Caco-2 (cell line): Measurements from ENCODE around the gene MRPL27. TPM values are rescaled to one million over a fixed set of nuclear protein-coding genes. Genes with fewer than 3 reads are reported as not detected.

Source experiments
- BruUV-seq: library from RNA; stranded (reverse); fragments of 400-500 nt; replicated peaks from 2 replicates; lab custom pipeline; 2021; lab: Mats Ljungman, UMichigan
- CTCF ChIA-PET: fragments of 300-600 bp; sonication (Branson Sonifier 250); formaldehyde crosslinking; loops from one replicate; lab custom pipeline; 2022; ENCODE audit warnings: antibody characterized with exemption; lab: Charles Lee
- POLR2A ChIA-PET: fragments of 300-600 bp; sonication (Branson Sonifier 250); formaldehyde crosslinking; loops from one replicate; lab custom pipeline; 2022; ENCODE audit warnings: antibody characterized with exemption; lab: Charles Lee
- DNase-seq, 2 experiments: peaks; one replicate each; pipeline versions ENCODE4 v3.0.0 to v3.0.0-alpha.2; 2020 to 2022
- H3K27me3 ChIP-seq: replicated peaks from 2 replicates; pipeline ENCODE4 v1.6.0; 2011; ENCODE audit warnings: low read length; ENCODE audit not compliant: control insufficient read depth, insufficient read depth
- H3K36me3 ChIP-seq: 2 replicates; pipeline ENCODE4 v1.5.1; 2011; ENCODE audit warnings: low read length; ENCODE audit not compliant: control insufficient read depth, insufficient read depth
- H3K4me1 ChIP-seq: fragments of 250-450 bp; sonication (Bioruptor Pico); 2 replicates; pipeline ENCODE4 v1.5.1; 2020; ENCODE audit warnings: mild to moderate bottlenecking
- H3K4me3 ChIP-seq: 2 replicates; pipeline ENCODE4 v1.5.1; 2011; ENCODE audit warnings: low read depth, mild to moderate bottlenecking, control low read depth, low read length
- H3K9me3 ChIP-seq: fragments of 250-450 bp; sonication (Bioruptor Pico); 2 replicates; pipeline ENCODE4 v1.5.1; 2020; ENCODE audit warnings: mild to moderate bottlenecking, moderate library complexity
- H3K27ac Mint-ChIP-seq: one replicate; pipeline ENCODE4 v1.8.0; 2022; ENCODE audit warnings: mixed read lengths; ENCODE audit not compliant: unreplicated experiment
- H3K27me3 Mint-ChIP-seq: one replicate; pipeline ENCODE4 v1.8.0; 2022; ENCODE audit warnings: mixed read lengths; ENCODE audit not compliant: insufficient read depth, unreplicated experiment
- H3K36me3 Mint-ChIP-seq: one replicate; pipeline ENCODE4 v1.8.0; 2022; ENCODE audit warnings: mild to moderate bottlenecking, mixed read lengths; ENCODE audit not compliant: insufficient read depth, unreplicated experiment
- H3K4me1 Mint-ChIP-seq: one replicate; pipeline ENCODE4 v1.8.0; 2022; ENCODE audit warnings: low read depth, mixed read lengths; ENCODE audit not compliant: unreplicated experiment
- H3K4me3 Mint-ChIP-seq: one replicate; pipeline ENCODE4 v1.8.0; 2022; ENCODE audit warnings: mild to moderate bottlenecking, moderate library complexity, mixed read lengths; ENCODE audit not compliant: unreplicated experiment
- H3K9me3 Mint-ChIP-seq: one replicate; pipeline ENCODE4 v1.8.0; 2022; ENCODE audit warnings: mixed read lengths; ENCODE audit not compliant: unreplicated experiment
- intact Hi-C: fragments of 100-400 bp; cut with micrococcal nuclease; formaldehyde crosslinking; loops from one replicate; pipeline ENCODE4 v1.10.0; 2022; ENCODE audit not compliant: unreplicated experiment
- total RNA-seq: library from RNA; stranded (reverse); gene quantifications from 2 replicates; pipeline ENCODE4 v1.2.3, GENCODE V29; 2022
- TF ChIP-seq, protein P1 (sequence below), 2 experiments: fragments of 200-600 bp in 1 of 2; IDR thresholded peaks; 1 replicate in 1 of 2; 2 replicates in 1 of 2; pipeline versions ENCODE4 v1.5.1 to v1.8.0; 2011 to 2022; ENCODE audit warnings: antibody characterized with exemption in 1 of 2, control low read depth in 1 of 2, inconsistent platforms in 1 of 2, low read depth in 1 of 2, low read length in 1 of 2, mild to moderate bottlenecking in 1 of 2, moderate library complexity in 1 of 2; ENCODE audit not compliant: insufficient read depth in 1 of 2, severe bottlenecking in 1 of 2, unreplicated experiment in 1 of 2

The MRPL27 gene
- total RNA-seq, 1 experiment from 2014 or later = 196 TPM

DNA sequence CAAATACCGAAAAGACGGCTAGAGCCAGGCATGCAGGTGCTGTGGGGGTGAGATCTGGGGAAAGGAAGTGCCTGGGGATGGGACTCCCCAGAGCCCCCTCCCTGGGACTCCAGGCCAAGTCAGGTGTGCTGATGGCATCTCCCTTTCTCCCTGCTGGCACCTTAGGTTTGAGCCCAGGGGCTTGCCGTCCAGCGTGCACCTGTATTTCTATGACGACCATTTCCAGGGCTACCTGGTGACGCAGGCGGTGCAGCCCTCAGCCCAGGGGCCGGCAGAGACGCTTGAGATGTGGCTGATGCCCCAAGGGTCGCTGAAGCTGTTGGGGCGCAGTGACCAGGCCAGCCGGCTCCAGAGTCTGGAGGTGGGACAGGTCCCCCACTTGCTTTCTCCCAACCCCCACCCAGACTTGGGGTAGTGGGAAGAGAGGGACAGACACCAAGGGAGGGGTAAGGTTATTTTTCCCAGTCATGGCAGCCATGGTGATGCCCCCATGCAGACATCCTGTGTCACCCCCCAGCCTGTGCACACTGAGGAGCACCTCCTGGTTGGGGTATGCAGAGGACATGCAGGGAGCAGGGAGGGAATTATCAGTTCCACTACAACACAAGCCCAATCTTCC, 16.0 kb downstream of the MRPL27 start:
- peaks cover 3% of the 10 kb centered on the region for H3K4me1 Mint-ChIP-seq
- no peak overlapping the region for H3K4me3 Mint-ChIP-seq
- peaks cover 69% of the 10 kb centered on the region for H3K36me3 Mint-ChIP-seq
- peak in 1 of 2 experiments; percentile 38 for DNase-seq
- H3K9me3 Mint-ChIP-seq = no peaks in the 10 kb centered on the region
- intact Hi-C loops = no loop called here
- Histone ChIP-seq H3K9me3 (no peaks in the 10 kb centered on the region), H3K27me3 (no peaks in the 10 kb centered on the region), H3K4me3 (no peak overlapping the region), H3K36me3 (peaks cover 16% of the 10 kb centered on the region), H3K4me1 (no peaks in the 10 kb centered on the region)
- BruUV-seq = no TSS peak
- CTCF ChIA-PET = interaction anchor here (3.1 kb wide), 1 partner anchor 40 kb away, joined by 13 read pairs; the partner anchor contains the start of gene LRRC59
- no peaks in the 10 kb centered on the region for H3K27me3 Mint-ChIP-seq
- no peak overlapping the region for H3K27ac Mint-ChIP-seq
- TF ChIP-seq, protein P1, sequence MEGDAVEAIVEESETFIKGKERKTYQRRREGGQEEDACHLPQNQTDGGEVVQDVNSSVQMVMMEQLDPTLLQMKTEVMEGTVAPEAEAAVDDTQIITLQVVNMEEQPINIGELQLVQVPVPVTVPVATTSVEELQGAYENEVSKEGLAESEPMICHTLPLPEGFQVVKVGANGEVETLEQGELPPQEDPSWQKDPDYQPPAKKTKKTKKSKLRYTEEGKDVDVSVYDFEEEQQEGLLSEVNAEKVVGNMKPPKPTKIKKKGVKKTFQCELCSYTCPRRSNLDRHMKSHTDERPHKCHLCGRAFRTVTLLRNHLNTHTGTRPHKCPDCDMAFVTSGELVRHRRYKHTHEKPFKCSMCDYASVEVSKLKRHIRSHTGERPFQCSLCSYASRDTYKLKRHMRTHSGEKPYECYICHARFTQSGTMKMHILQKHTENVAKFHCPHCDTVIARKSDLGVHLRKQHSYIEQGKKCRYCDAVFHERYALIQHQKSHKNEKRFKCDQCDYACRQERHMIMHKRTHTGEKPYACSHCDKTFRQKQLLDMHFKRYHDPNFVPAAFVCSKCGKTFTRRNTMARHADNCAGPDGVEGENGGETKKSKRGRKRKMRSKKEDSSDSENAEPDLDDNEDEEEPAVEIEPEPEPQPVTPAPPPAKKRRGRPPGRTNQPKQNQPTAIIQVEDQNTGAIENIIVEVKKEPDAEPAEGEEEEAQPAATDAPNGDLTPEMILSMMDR (IDR thresholded peaks at IDR 0.05; ENCODE audit: insufficient read depth in 1 of 2, low read depth in 1 of 2, low read length in 1 of 2, severe bottlenecking in 1 of 2, unreplicated experiment in 1 of 2) = no peak
- POLR2A ChIA-PET = interaction anchor here (0.6 kb wide), 1 partner anchor 10 kb away, joined by 4 read pairs; no protein-coding TSS in a partner anchor

DNA sequence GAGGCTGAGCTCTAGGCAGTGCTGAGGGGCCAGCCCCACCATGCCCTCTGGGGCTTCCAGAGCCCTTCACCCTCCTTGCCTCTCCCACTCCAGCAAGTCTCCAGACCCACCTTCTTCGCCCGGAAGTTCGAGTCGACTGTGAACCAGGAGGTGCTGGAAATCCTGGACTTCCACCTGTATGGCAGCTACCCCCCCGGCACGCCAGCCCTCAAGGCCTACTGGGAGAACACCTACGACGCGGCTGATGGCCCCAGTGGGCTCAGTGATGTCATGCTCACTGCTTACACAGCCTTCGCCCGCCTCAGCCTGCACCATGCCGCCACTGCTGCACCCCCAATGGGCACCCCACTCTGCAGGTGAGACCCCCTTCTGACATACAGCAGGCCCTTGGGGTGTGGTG, 16.6 kb downstream of the MRPL27 start:
- no peaks in the 10 kb centered on the region for H3K4me1 Mint-ChIP-seq
- ChIA-PET POLR2A (no interaction called here), CTCF (no interaction called here)
- intact Hi-C loops = no loop called here
- no peak overlapping the region for H3K4me3 Mint-ChIP-seq
- Histone ChIP-seq H3K36me3 (peaks cover 16% of the 10 kb centered on the region), H3K27me3 (no peaks in the 10 kb centered on the region), H3K4me3 (no peak overlapping the region), H3K9me3 (no peaks in the 10 kb centered on the region), H3K4me1 (no peaks in the 10 kb centered on the region)
- TF ChIP-seq, protein P1 (IDR thresholded peaks at IDR 0.05; ENCODE audit: insufficient read depth in 1 of 2, low read depth in 1 of 2, low read length in 1 of 2, severe bottlenecking in 1 of 2, unreplicated experiment in 1 of 2) = no peak
- no peaks in the 10 kb centered on the region for H3K9me3 Mint-ChIP-seq
- BruUV-seq = no TSS peak
- no peak for DNase-seq
- peaks cover 63% of the 10 kb centered on the region for H3K36me3 Mint-ChIP-seq
- no peak overlapping the region for H3K27ac Mint-ChIP-seq
- H3K27me3 Mint-ChIP-seq = no peaks in the 10 kb centered on the region

DNA sequence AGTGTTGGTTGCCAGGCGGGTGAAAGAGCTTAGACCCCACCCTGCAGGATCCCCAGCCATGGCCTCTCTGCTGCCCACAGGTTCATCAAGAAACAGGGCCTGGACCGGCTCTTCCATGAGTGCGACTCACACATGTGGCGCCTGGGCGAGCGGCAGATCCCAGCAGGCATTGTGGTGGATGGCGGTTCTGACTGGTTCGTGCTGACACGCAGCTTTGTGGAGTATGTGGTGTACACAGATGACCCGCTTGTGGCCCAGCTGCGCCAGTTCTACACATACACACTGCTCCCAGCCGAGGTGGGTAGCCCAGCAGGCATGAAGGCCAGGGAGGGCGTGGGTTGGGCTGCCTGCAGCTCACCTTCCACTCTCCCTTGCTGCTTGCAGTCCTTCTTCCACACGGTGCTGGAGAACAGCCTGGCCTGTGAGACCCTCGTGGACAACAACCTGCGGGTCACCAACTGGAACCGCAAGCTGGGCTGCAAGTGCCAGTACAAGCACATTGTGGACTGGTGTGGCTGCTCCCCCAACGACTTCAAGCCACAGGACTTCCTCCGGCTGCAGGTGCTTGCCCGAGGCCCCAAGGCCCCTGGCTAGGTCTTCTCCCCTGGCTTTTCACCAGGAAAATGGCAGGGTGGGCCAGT, 17.2 kb downstream of the MRPL27 start:
- TF ChIP-seq, protein P1 (IDR thresholded peaks at IDR 0.05; ENCODE audit: insufficient read depth in 1 of 2, low read depth in 1 of 2, low read length in 1 of 2, severe bottlenecking in 1 of 2, unreplicated experiment in 1 of 2) = no peak
- Histone ChIP-seq H3K4me3 (no peak overlapping the region), H3K4me1 (no peaks in the 10 kb centered on the region), H3K27me3 (no peaks in the 10 kb centered on the region), H3K9me3 (no peaks in the 10 kb centered on the region), H3K36me3 (peaks cover 16% of the 10 kb centered on the region)
- Mint-ChIP-seq H3K4me1 (no peaks in the 10 kb centered on the region), H3K9me3 (no peaks in the 10 kb centered on the region), H3K27ac (no peak overlapping the region), H3K36me3 (peaks cover 57% of the 10 kb centered on the region), H3K4me3 (no peak overlapping the region), H3K27me3 (no peaks in the 10 kb centered on the region)
- ChIA-PET POLR2A (no interaction called here), CTCF (interaction anchor here (0.8 to 1.5 kb wide), 2 partner anchors 9 to 72 kb away, joined by 3 to 4 read pairs; no protein-coding TSS in a partner anchor)
- peak in 1 of 2 experiments; percentile 50 for DNase-seq
- intact Hi-C loops = no loop called here
- TSS peak; percentile 6 for BruUV-seq
